Epithelial cell of prostate (primary cell): ENCODE data around the gene PRRG1.
A peak's percentile ranks its signal among the peaks of the same experiment; 100 is the strongest.
"Not testable (repeated sequence)": the region's sequence is repeated elsewhere in the genome, so short reads cannot be mapped to it uniquely, and the experiment has no call there.

ENCODE experiments used
- DNase-seq: peaks from one replicate; pipeline ENCODE4 v3.0.0-alpha.2; 2011; ENCODE audit warnings: low read depth, low spot score
- H3K27ac ChIP-seq: fragments of 450-650 bp; 2 replicates; pipeline ENCODE4 v1.5.1; 2017; ENCODE audit warnings: mild to moderate bottlenecking

Gene PRRG1

DNA sequence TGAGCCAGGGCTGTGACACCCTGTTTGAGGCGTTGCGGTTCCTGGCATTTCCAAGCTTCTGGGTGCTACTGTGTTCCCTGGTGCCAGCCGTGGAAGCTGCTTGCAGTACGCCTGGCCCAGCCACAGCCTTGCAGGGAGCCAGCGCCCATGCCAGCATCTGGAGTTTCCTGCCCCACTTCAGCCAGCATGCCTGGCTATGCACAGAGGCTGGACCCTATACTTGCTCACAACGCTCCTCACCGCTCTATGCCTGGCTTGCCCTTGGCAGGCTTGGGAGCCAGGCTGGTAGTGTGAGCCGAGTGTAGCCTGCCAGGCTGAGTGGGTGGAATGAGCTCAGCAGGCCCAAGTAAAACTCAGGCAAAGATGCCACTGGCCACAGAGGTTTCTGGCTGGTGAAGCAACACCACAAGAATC lies 22.4 kb downstream of the PRRG1 start:
- no peak for DNase-seq
- no peak overlapping the region for H3K27ac ChIP-seq

DNA sequence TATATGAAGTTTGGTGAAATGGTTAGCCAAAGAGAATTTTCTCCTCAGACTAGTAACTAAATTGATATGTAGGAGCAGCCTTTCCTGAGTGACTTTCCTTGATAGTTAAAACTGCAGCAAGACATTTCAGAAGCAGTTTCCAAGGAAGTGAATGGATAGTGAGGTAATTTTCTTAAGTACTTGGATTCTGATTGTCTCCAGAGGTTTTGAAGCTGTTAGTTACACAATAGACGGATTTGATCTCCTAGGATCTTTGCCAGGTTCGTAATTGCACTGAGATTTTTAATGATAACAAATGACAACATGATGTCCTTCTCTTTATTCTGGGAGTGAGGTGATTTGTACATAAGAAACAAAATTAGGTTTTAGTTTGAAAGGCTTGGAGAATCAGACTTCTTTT lies 29.2 kb downstream of the PRRG1 start:
- DNase-seq, result no peak
- no peak overlapping the region for H3K27ac ChIP-seq

DNA sequence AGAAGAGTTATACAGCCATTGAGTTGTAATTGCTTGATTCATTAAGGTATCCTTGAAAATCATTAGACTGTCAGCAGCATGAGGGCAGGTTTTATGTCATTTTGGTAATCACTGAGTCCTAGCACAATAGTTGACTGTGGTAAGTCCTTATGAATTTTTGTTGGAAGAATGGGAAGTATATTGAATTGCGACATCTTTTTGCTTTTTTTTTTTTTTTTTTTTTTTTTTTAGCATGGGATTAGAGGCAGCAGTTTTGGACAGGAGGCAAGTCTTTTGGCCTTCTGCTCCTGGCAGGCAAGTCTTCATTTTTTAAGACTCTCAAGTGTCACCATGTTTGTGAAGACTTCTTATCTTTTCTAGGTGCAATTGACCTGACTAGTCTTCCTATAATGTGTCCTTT lies 29.7 kb downstream of the PRRG1 start:
- H3K27ac ChIP-seq, result no peak overlapping the region
- no peak for DNase-seq

DNA sequence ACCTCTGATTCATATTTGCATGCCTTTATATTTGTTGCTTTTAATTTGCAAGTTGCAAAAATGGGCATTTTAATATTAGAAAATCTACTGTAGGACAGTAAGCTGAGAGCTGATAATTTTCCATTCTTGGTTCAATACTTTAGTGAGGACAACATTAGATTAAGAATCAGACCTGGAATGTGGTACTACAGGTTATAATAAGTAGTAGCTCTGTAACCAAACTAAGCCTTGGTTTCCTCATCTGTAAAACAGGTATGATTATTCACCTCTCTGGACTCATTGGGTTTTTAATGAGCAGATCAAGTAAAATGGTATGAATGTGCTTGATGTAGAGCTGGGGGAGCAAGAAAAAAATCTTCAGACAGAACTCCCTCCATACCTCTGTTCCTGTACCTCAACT lies 31.1 kb downstream of the PRRG1 start:
- DNase-seq, result no peak
- peak overlapping the region; percentile 20 for H3K27ac ChIP-seq

DNA sequence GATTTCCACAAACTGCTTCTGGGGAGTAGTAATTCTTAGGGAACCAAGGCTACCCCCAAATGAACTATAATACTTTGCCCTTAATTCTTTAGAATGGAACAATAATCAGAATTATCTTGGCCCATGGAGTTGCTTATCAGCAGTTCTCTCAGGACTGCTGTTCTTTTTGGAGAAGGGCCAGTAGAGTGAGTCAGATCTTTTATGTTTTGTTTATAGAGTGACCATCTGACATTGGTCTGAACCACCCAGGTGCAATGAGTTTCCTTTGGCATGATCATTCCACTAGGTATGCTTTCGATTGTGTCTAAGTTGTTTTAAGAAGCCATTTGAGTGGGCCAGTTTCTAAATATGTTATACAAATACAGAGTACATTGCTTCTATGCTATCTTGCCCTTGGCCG lies 31.8 kb downstream of the PRRG1 start:
- DNase-seq, result peak; percentile 26
- H3K27ac ChIP-seq, result peak overlapping the region; percentile 20

DNA sequence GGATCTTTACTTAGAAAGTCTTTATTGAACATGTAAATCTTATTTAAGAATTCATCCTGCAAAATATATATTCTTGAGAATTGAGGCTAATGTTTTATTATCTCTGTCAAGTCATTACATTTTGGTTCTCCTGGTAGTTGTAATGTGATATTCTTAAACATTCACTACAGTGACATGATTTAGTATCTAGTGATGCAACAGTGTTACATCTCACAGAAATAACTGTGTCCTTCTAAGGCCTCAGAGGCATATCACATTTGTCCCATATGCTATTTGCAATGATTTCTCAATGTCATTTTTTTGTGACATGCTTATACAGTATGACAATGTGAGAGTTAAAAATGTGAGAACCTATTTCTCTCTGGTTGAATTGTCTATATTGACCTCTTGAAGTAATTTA lies 34.1 kb downstream of the PRRG1 start:
- no peak for DNase-seq

DNA sequence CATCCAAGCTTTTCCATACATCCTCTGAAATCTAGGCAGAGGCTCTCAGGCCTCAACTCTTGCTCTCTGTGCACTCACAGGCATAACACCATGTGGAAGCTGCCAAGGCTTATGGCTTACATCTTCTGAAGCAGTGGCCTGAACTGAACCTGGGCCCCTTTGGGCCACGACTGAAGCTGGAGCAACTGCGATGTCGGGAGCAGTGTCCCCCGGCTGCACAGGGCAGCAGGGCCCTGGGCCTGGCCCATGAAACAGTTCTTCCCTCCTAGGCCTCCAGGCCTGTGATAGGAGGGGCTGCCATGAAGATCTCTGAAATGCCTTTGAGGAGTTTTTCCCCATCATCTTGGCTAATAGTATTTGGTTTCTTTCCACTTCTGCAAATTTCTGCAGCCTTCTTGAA lies 39.2 kb downstream of the PRRG1 start:
- no peak overlapping the region for H3K27ac ChIP-seq
- DNase-seq, result no peak

More for the DNA sequence above, 34.1 kb downstream of the PRRG1 start:
- H3K27ac ChIP-seq, result no peak overlapping the region

GRCh38 chrX:37405956-37406355 lies 56.8 kb downstream of the PRRG1 start:
- H3K27ac ChIP-seq, result no peak overlapping the region
- DNase-seq, result no peak

- no peak overlapping the region for H3K27ac ChIP-seq
- no peak for DNase-seq
Observed at GRCh38 chrX:37407736-37408135, 58.6 kb downstream of the PRRG1 start.

- H3K27ac ChIP-seq, result no peak overlapping the region
- no peak for DNase-seq
Observed at GRCh38 chrX:37409278-37409677, 60.1 kb downstream of the PRRG1 start.

DNA sequence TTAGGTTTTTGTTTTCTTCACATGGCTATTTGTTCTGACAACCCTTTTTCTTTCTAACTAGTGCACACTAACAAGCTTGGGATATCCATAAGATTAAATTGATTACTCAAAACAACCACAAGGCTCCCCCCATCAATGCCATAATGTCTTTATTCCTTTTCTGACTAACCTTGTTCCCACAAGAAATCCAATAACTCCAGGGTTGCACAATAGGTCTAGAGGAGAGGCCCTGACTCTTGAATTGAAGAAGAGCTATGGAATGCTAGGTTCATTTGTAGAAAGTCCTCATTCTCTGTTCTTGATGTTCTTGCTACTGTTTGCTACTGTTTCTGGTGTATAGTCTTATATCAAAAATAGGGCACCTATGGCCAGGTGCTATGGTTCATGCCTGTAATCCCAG lies 71.0 kb downstream of the PRRG1 start:
- no peak for DNase-seq
- H3K27ac ChIP-seq, result no peak overlapping the region

DNA sequence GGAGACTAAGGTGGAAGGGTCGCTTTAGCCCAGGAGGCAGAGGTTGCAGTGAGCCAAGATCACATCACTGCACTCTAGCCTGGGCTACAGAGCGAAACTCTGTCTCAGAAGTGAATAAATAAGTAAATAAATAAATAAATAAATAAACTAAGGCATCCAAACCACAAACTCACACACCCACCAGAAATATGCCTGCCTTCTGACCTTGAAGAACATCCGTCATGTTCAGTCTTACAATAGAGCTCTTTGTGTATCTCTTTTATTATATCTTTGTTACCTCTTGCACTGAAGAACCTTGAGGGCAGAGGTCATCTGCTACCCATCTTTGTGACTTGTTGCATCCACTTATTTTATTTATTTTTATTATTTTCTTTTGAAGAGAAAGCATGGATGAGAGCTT lies 71.6 kb downstream of the PRRG1 start:
- DNase-seq, result no peak
- H3K27ac ChIP-seq, result no peak overlapping the region

- H3K27ac ChIP-seq, result peak overlapping the region; percentile 53
- no peak for DNase-seq
Observed at GRCh38 chrX:37424000-37424429, 74.9 kb downstream of the PRRG1 start.

DNA sequence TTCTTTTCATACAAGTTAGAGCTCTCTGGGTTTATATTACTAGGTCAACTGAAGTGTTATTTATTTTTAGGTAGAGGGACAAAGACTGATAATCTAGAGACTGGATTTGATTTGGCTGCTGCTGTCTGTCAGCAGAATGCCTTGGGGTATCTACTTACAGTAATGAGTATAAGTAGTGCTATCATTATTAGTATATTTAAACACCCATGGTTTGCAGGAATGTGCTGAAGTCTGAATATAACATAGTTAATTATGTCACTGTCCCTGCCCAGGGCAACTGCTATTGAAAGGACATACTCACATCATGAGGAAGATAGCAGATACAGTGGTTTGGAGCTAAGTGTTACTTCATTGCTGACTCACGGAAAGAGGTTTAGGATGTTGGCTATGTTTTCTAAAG lies 76.2 kb downstream of the PRRG1 start:
- no peak for DNase-seq
- no peak overlapping the region for H3K27ac ChIP-seq

GRCh38 chrX:37428962-37429361 lies 79.8 kb downstream of the PRRG1 start:
- H3K27ac ChIP-seq, DNase-seq: not testable (repeated sequence)

- no peak for DNase-seq
- no peak overlapping the region for H3K27ac ChIP-seq
Observed at GRCh38 chrX:37434362-37434761, 85.2 kb downstream of the PRRG1 start.

- no peak overlapping the region for H3K27ac ChIP-seq
- DNase-seq, result no peak
Observed at GRCh38 chrX:37437160-37437559, 88.0 kb downstream of the PRRG1 start.

DNA sequence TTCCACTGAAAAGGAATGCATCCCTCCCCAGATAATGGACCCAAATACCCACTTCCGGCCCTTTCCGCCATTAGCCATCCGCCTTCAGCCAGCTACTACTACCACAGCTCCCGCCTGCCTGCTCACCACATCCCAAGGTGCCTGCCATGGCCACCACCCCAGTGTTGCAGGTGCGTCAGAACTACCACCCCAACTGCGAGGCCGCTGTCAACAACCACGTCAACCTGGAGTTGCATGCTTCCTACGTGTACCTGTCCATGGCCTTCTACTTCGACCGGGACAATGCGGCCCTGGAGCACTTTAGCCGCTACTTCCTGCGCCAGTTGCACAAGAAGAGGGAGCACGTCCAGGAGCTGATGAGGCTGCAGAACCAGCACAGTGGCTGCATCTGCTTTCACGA lies 92.2 kb downstream of the PRRG1 start:
- no peak for DNase-seq
- H3K27ac ChIP-seq, result no peak overlapping the region

DNA sequence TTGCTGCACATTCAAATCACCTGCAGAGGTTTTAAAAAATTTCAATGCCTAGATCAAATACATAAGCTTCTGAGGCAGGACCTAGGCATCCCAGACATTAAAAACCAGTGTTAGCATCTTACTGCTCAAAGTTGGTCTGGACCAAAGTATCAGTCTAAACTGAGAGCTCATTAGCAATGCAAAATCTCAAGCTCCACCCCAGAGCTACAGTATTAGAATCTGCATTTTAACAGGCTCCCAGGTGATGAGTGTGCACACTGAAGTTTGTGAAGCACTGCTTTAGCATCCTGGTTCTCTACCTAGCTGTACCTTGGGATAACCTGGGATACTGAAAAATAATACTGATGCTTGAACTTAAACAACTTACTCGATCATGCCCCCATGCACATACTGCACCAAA lies 96.0 kb downstream of the PRRG1 start:
- no peak for DNase-seq
- no peak overlapping the region for H3K27ac ChIP-seq

- DNase-seq, result no peak
- peak overlapping the region; percentile 90 for H3K27ac ChIP-seq
Observed at GRCh38 chrX:37453821-37454220, 104.7 kb downstream of the PRRG1 start.

DNA sequence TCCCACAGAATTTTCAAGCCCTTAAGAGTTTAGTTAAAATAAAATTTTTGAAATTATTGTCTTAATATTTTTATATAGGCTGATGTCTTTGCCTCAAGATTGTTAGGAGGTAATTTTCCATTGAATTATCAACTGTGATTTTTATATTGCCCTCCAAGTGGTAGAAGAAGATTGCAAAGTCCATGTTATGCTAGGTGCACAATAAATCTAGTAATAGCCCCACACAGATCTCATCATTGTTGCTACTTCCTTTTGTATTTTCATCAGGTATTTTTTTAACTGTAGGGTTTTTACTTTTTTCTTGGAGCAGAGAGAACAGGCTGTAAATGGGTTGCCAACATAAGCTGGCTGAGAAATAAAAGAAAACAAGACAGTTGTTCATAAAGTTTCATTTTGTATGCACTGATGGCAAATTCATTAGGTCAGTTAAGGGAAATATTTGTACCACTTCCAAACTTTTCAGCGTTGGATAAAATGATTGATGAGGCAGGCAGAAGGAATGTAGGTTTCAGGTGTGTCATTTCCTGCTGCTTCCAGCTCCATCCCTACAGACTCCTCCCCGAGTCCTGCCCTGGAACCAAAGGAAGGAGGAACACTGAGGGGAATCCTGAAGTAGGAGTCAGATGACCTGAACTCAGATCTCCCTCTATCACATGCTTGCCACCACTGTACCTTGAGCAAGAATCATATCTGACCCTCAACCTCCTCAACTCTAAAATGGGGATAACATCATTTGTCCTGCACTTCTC lies 105.5 kb downstream of the PRRG1 start:
- H3K27ac ChIP-seq, result peak overlapping the region; percentile 90
- DNase-seq, result peak; percentile 10

DNA sequence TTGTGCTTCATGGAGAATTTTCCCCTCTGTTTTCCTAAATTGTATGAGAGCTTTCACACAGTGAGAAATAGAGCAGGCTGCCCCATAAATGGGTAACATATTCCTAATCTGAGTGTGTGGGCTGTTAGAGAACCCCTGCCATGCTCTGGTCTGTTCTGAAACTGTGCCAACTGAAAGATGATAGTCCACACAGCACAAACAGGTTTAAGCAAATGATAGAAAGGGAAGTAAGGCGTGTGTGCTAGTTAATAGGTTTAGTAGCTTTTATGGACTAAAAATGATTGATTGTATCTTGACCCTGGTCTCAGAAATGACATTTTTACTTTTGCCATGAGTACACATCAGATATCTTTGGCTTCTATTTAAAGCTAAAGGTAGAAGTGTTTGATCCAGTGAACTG lies 106.2 kb downstream of the PRRG1 start:
- peak overlapping the region; percentile 90 for H3K27ac ChIP-seq
- no peak for DNase-seq
